Activated CD4-positive, alpha-beta T cell treated with anti-CD3 and anti-CD28 coated beads, Interleukin-2, amount 10 ng/mL, durations not matched to agents 7 days and 5 days (primary cell): ENCODE results near the gene GLIPR2. TPM values are rescaled to one million over a fixed set of nuclear protein-coding genes. Genes with fewer than 3 reads are reported as not detected.

Source experiments
- total RNA-seq, 2 experiments: library from RNA; stranded (reverse); gene quantifications; one replicate each; pipeline ENCODE4 v1.2.3, GENCODE V29; 2021

The GLIPR2 gene
- total RNA-seq, 2 experiments from 2014 or later = 53.9 to 58.4 TPM

Other genes starting within 250 kb of the GLIPR2 start
- not detected for gene HRCT1, start 230.5 kb upstream of the GLIPR2 start, total RNA-seq
- not detected for gene SPAAR, start 227.2 kb upstream of the GLIPR2 start, total RNA-seq
- gene OR2S2, start 178.6 kb upstream of the GLIPR2 start, total RNA-seq = not detected
- gene RECK, start 99.8 kb upstream of the GLIPR2 start, total RNA-seq = 1 to 10 TPM; 7.0 to 8.2 TPM
- under 1 TPM in 1 of 2 experiments, not detected in 1; 0.17 TPM for gene CCIN, start 32.7 kb downstream of the GLIPR2 start, total RNA-seq
- 100 to 1,000 TPM; 156 to 158 TPM for gene CLTA, start 54.2 kb downstream of the GLIPR2 start, total RNA-seq
- 10 to 100 TPM; 14.8 to 15.8 TPM for gene GNE, start 121.7 kb downstream of the GLIPR2 start, total RNA-seq